ENCODE results near the gene EZH2.

GRCh38 chr7:148863324-148863723, 20.8 kb downstream of the EZH2 start:
- TF ChIP-seq CTCF (conservative IDR thresholded peaks at IDR 0.05; ENCODE audit: low read length): no peak
- TF ChIP-seq EZH2phosphoT487 (IDR thresholded peaks at IDR 0.05; ENCODE audit: borderline replicate concordance, low read depth, low read length): no peak

All from OCI-LY7 (cell line).